GM23338 (cell line): ENCODE measurements around the gene CACNA1D. TPM values are rescaled to one million over a fixed set of nuclear protein-coding genes. Genes with fewer than 3 reads are reported as not detected.

ENCODE experiments used
- ATAC-seq: fragments of 200-7000 bp; cut with Tn5 transposase; 3 replicates; pipeline ENCODE4 v1.9.1; 2020
- DNase-seq: peaks from one replicate; pipeline ENCODE4 v3.0.0-alpha.2; 2015; ENCODE audit warnings: low spot score
- H2AFZ ChIP-seq: fragments of 200-600 bp; sonication (generic); 2 replicates; pipeline ENCODE4 v1.8.0; 2016; ENCODE audit warnings: antibody characterized with exemption, mild to moderate bottlenecking, moderate library complexity
- H3F3A ChIP-seq: fragments of 200-600 bp; sonication (generic); replicated peaks from 2 replicates; pipeline ENCODE4 v1.8.0; 2017; ENCODE audit warnings: antibody characterized with exemption, mixed run types, low read depth
- H3K27ac ChIP-seq: fragments of 200-600 bp; sonication (generic); 2 replicates; pipeline ENCODE4 v1.6.1; 2016; ENCODE audit warnings: low read depth
- H3K27me3 ChIP-seq: fragments of 200-600 bp; sonication (generic); 2 replicates; pipeline ENCODE4 v1.8.0; 2016; ENCODE audit warnings: mild to moderate bottlenecking, mixed run types, moderate library complexity; ENCODE audit not compliant: insufficient read depth
- H3K36me3 ChIP-seq: fragments of 200-600 bp; sonication (generic); 2 replicates; pipeline ENCODE4 v1.8.0; 2016; ENCODE audit warnings: mild to moderate bottlenecking; ENCODE audit not compliant: insufficient read depth
- H3K4me1 ChIP-seq: fragments of 200-600 bp; sonication (generic); 2 replicates; pipeline ENCODE4 v1.8.0; 2016; ENCODE audit warnings: mild to moderate bottlenecking, moderate library complexity; ENCODE audit not compliant: insufficient read depth
- H3K4me2 ChIP-seq: fragments of 200-600 bp; sonication (generic); 2 replicates; pipeline ENCODE4 v1.7.1; 2017; ENCODE audit warnings: mixed run types
- H3K4me3 ChIP-seq: fragments of 200-600 bp; sonication (generic); 2 replicates; pipeline ENCODE4 v1.6.1; 2016; ENCODE audit warnings: mixed run types
- H3K79me2 ChIP-seq: fragments of 200-600 bp; sonication (generic); replicated peaks from 2 replicates; pipeline ENCODE4 v1.8.0; 2017; ENCODE audit warnings: mild to moderate bottlenecking; ENCODE audit not compliant: insufficient read depth
- H3K9me2 ChIP-seq: fragments of 200-600 bp; sonication (generic); 2 replicates; pipeline ENCODE4 v1.8.0; 2017; ENCODE audit not compliant: insufficient read depth
- H4K20me1 ChIP-seq: fragments of 200-600 bp; sonication (generic); replicated peaks from 2 replicates; pipeline ENCODE4 v1.8.0; 2017; ENCODE audit warnings: mild to moderate bottlenecking; ENCODE audit not compliant: insufficient read depth
- H3K27ac Mint-ChIP-seq: 2 replicates; pipeline ENCODE4 v1.8.0; 2020; ENCODE audit warnings: inconsistent platforms, mild to moderate bottlenecking, moderate library complexity, mixed read lengths
- H3K27me3 Mint-ChIP-seq: 3 replicates; pipeline ENCODE4 v1.8.0; 2022; ENCODE audit warnings: low read depth, mild to moderate bottlenecking, moderate library complexity, mixed read lengths, inconsistent platforms; ENCODE audit not compliant: insufficient read depth, poor library complexity
- H3K36me3 Mint-ChIP-seq: 3 replicates; pipeline ENCODE4 v1.8.0; 2021; ENCODE audit warnings: low read depth, mild to moderate bottlenecking, inconsistent platforms, moderate library complexity, mixed read lengths
- H3K4me1 Mint-ChIP-seq: 3 replicates; pipeline ENCODE4 v1.8.0; 2020; ENCODE audit warnings: mild to moderate bottlenecking, inconsistent platforms, mixed read lengths
- H3K4me3 Mint-ChIP-seq: 3 replicates; pipeline ENCODE4 v1.8.0; 2021; ENCODE audit warnings: moderate library complexity, mild to moderate bottlenecking, inconsistent platforms, mixed read lengths
- H3K9me3 Mint-ChIP-seq: 3 replicates; pipeline ENCODE4 v1.8.0; 2020; ENCODE audit warnings: moderate library complexity, mild to moderate bottlenecking, inconsistent platforms, mixed read lengths
- CREB1 ChIP-seq: fragments of 250-450 bp; sonication (Bioruptor Pico); IDR thresholded peaks from 2 replicates; pipeline ENCODE4 v1.5.0; 2020; ENCODE audit warnings: low read depth, mild to moderate bottlenecking, moderate library complexity
- CTCF ChIP-seq, 2 experiments: fragments of 200-600 bp in 1 of 2; sonication (generic) in 1 of 2; conservative IDR thresholded peaks; 2 replicates each; pipeline versions ENCODE4 v1.5.1 to v1.6.1; 2016 to 2017; ENCODE audit warnings: antibody characterized with exemption in 2 of 2, low read depth in 2 of 2, mild to moderate bottlenecking in 2 of 2, moderate library complexity in 1 of 2
- ETS1 ChIP-seq: IDR thresholded peaks from 2 replicates; pipeline ENCODE4 v1.6.1; 2016; ENCODE audit warnings: antibody characterized with exemption
- EZH2 ChIP-seq: fragments of 200-600 bp; sonication (generic); IDR thresholded peaks from one replicate; pipeline ENCODE4 v1.8.0; 2017; ENCODE audit warnings: antibody characterized with exemption, mild to moderate bottlenecking, low read depth; ENCODE audit not compliant: unreplicated experiment
- EZH2phosphoT487 ChIP-seq: fragments of 200-600 bp; sonication (generic); IDR thresholded peaks from one replicate; pipeline ENCODE4 v1.8.1; 2018; ENCODE audit warnings: antibody characterized with exemption; ENCODE audit not compliant: unreplicated experiment
- JUNB ChIP-seq: IDR thresholded peaks from one replicate; pipeline ENCODE4 v1.6.1; 2016; ENCODE audit warnings: antibody characterized with exemption; ENCODE audit not compliant: unreplicated experiment
- NANOG ChIP-seq: IDR thresholded peaks from 2 replicates; pipeline ENCODE4 v1.6.1; 2016; ENCODE audit warnings: antibody characterized with exemption, borderline replicate concordance
- POLR2AphosphoS5 ChIP-seq: IDR thresholded peaks from 2 replicates; pipeline ENCODE4 v1.6.1; 2016; ENCODE audit warnings: antibody characterized with exemption, low read depth
- REST ChIP-seq: IDR thresholded peaks from one replicate; pipeline ENCODE4 v1.6.1; 2018; ENCODE audit warnings: antibody characterized with exemption; ENCODE audit not compliant: unreplicated experiment
- STAT1 ChIP-seq: IDR thresholded peaks from one replicate; pipeline ENCODE4 v1.6.1; 2016; ENCODE audit warnings: antibody characterized with exemption; ENCODE audit not compliant: unreplicated experiment
- ZNF114 ChIP-seq: fragments of 250-450 bp; sonication (Bioruptor Pico); IDR thresholded peaks from 2 replicates; pipeline ENCODE4 v1.5.0; 2020; ENCODE audit warnings: mild to moderate bottlenecking, moderate library complexity
- ZNF331 ChIP-seq: fragments of 250-450 bp; sonication (Bioruptor Pico); IDR thresholded peaks from 2 replicates; pipeline ENCODE4 v1.5.0; 2020; ENCODE audit warnings: low read depth, mild to moderate bottlenecking, moderate library complexity
- ZNF462 ChIP-seq: fragments of 250-450 bp; sonication (Bioruptor Pico); IDR thresholded peaks from 2 replicates; pipeline ENCODE4 v1.5.0; 2020; ENCODE audit warnings: mild to moderate bottlenecking, moderate library complexity
- polyA plus RNA-seq: library from polyadenylated mRNA; unstranded; fragments of >200 nt; fragmentation: Nextera tagmentation; extraction: Ambion mirVana; gene quantifications from 2 replicates; pipeline ENCODE4 v1.2.1, GENCODE V29; 2016
- total RNA-seq: library from RNA; depleted of rRNA; stranded (reverse); fragments of >200 nt; shearing (Covaris generic); gene quantifications from 2 replicates; pipeline ENCODE4 v1.2.3, GENCODE V29; 2014

Gene CACNA1D
- total and polyA plus RNA-seq, 2 experiments from 2014 or later: 1.7 to 1.8 TPM

GRCh38 chr3:53828581-53828980 lies 334.2 kb downstream of the CACNA1D start:
- DNase-seq (no peak), ATAC-seq (no peak)
- Mint-ChIP-seq H3K36me3 (no peaks in the 10 kb centered on the region), H3K4me1 (peaks cover 12% of the 10 kb centered on the region), H3K27ac (no peak overlapping the region), H3K9me3 (no peaks in the 10 kb centered on the region), H3K4me3 (no peak overlapping the region), H3K27me3 (peaks cover 2% of the 10 kb centered on the region)
- Histone ChIP-seq H2AFZ (no peak overlapping the region), H3K4me2 (no peak overlapping the region), H3K27ac (no peak overlapping the region), H3K9me2 (no peaks in the 10 kb centered on the region), H3K79me2 (no peaks in the 10 kb centered on the region), H3K4me1 (no peaks in the 10 kb centered on the region), H3K4me3 (no peak overlapping the region), H3K27me3 (no peaks in the 10 kb centered on the region), H4K20me1 (no peaks in the 10 kb centered on the region; the same call in 1 of the 2 replicates), H3F3A (no peaks in the 10 kb centered on the region), H3K36me3 (no peaks in the 10 kb centered on the region)
- TF ChIP-seq REST (no peak), EZH2phosphoT487 (no peak), ZNF462 (CRISPR knock-in tag) (no peak), EZH2 (no peak), ZNF331 (no peak), CTCF (conservative IDR thresholded peaks at IDR 0.05; ENCODE audit: low read depth in 2 of 2) (no peak), CREB1 (CRISPR knock-in tag) (no peak), JUNB (no peak), ETS1 (no peak), NANOG (no peak), STAT1 (no peak), POLR2AphosphoS5 (no peak), ZNF114 (CRISPR knock-in tag) (no peak)
